Rectal smooth muscle tissue (tissue), 1 donor: ENCODE data around the gene ALDH7A1.

Experiments used
- H3K27ac ChIP-seq: one replicate; pipeline ENCODE4 v1.7.0; 2013; ENCODE audit warnings: low read depth, low read length, inconsistent platforms
- H3K27me3 ChIP-seq: one replicate; pipeline ENCODE4 v1.7.0; 2013; ENCODE audit warnings: low read length; ENCODE audit not compliant: control insufficient read depth, insufficient read depth
- H3K36me3 ChIP-seq: one replicate; pipeline ENCODE4 v1.7.0; 2013; ENCODE audit warnings: low read length; ENCODE audit not compliant: control insufficient read depth, insufficient read depth
- H3K4me1 ChIP-seq: one replicate; pipeline ENCODE4 v1.7.0; 2013; ENCODE audit warnings: low read length; ENCODE audit not compliant: control insufficient read depth, insufficient read depth
- H3K4me3 ChIP-seq: one replicate; pipeline ENCODE4 v1.7.0; 2013; ENCODE audit warnings: low read length
- H3K9ac ChIP-seq: one replicate; pipeline ENCODE4 v1.7.0; 2013; ENCODE audit warnings: low read length

ALDH7A1 gene

GRCh38 chr5:126543660-126544059 is 51.4 kb downstream of the ALDH7A1 start:
- no peak overlapping the region for H3K4me3 ChIP-seq
- H3K27ac ChIP-seq, result no peak overlapping the region
- no peaks in the 10 kb centered on the region for H3K27me3 ChIP-seq
- H3K9ac ChIP-seq, result no peak overlapping the region
- peaks cover 3% of the 10 kb centered on the region for H3K36me3 ChIP-seq
- H3K4me1 ChIP-seq, result peaks cover 4% of the 10 kb centered on the region

GRCh38 chr5:126543009-126543408 is 52.0 kb downstream of the ALDH7A1 start:
- Histone ChIP-seq H3K4me3 (no peak overlapping the region), H3K9ac (no peak overlapping the region), H3K27ac (no peak overlapping the region), H3K4me1 (peaks cover 7% of the 10 kb centered on the region), H3K27me3 (no peaks in the 10 kb centered on the region), H3K36me3 (peaks cover 3% of the 10 kb centered on the region)

- peaks cover 3% of the 10 kb centered on the region for H3K36me3 ChIP-seq
- no peak overlapping the region for H3K4me3 ChIP-seq
- no peak overlapping the region for H3K9ac ChIP-seq
- no peak overlapping the region for H3K27ac ChIP-seq
- H3K4me1 ChIP-seq, result peaks cover 7% of the 10 kb centered on the region
- H3K27me3 ChIP-seq, result no peaks in the 10 kb centered on the region
These were observed 52.6 kb downstream of the ALDH7A1 start for GRCh38 chr5:126542441-126542840.

GRCh38 chr5:126540631-126541030 is 54.4 kb downstream of the ALDH7A1 start:
- H3K36me3 ChIP-seq, result no peaks in the 10 kb centered on the region
- peaks cover 7% of the 10 kb centered on the region for H3K4me1 ChIP-seq
- no peak overlapping the region for H3K4me3 ChIP-seq
- no peak overlapping the region for H3K27ac ChIP-seq
- no peaks in the 10 kb centered on the region for H3K27me3 ChIP-seq
- H3K9ac ChIP-seq, result no peak overlapping the region

- no peak overlapping the region for H3K4me3 ChIP-seq
- no peaks in the 10 kb centered on the region for H3K36me3 ChIP-seq
- peak overlapping the region; percentile 28 for H3K27ac ChIP-seq
- H3K4me1 ChIP-seq, result peaks cover 7% of the 10 kb centered on the region
- H3K27me3 ChIP-seq, result no peaks in the 10 kb centered on the region
- no peak overlapping the region for H3K9ac ChIP-seq
These were observed 56.4 kb downstream of the ALDH7A1 start for GRCh38 chr5:126538579-126538978.

GRCh38 chr5:126536874-126537273 is 58.1 kb downstream of the ALDH7A1 start:
- Histone ChIP-seq H3K4me1 (peaks cover 11% of the 10 kb centered on the region), H3K27me3 (no peaks in the 10 kb centered on the region), H3K4me3 (no peak overlapping the region), H3K9ac (no peak overlapping the region), H3K36me3 (no peaks in the 10 kb centered on the region), H3K27ac (no peak overlapping the region)

GRCh38 chr5:126535856-126536545 is 59.0 kb downstream of the ALDH7A1 start:
- Histone ChIP-seq H3K4me1 (peaks cover 20% of the 10 kb centered on the region), H3K27ac (no peak overlapping the region), H3K9ac (no peak overlapping the region), H3K27me3 (no peaks in the 10 kb centered on the region), H3K4me3 (no peak overlapping the region), H3K36me3 (no peaks in the 10 kb centered on the region)

GRCh38 chr5:126534553-126534952 is 60.5 kb downstream of the ALDH7A1 start:
- H3K36me3 ChIP-seq, result no peaks in the 10 kb centered on the region
- peaks cover 21% of the 10 kb centered on the region for H3K4me1 ChIP-seq
- no peak overlapping the region for H3K4me3 ChIP-seq
- no peaks in the 10 kb centered on the region for H3K27me3 ChIP-seq
- no peak overlapping the region for H3K27ac ChIP-seq
- no peak overlapping the region for H3K9ac ChIP-seq

- peaks cover 15% of the 10 kb centered on the region for H3K4me1 ChIP-seq
- no peak overlapping the region for H3K4me3 ChIP-seq
- no peaks in the 10 kb centered on the region for H3K36me3 ChIP-seq
- no peak overlapping the region for H3K9ac ChIP-seq
- H3K27ac ChIP-seq, result peak overlapping the region; percentile 75
- H3K27me3 ChIP-seq, result no peaks in the 10 kb centered on the region
These were observed 63.4 kb downstream of the ALDH7A1 start for GRCh38 chr5:126531543-126532120.

GRCh38 chr5:126527892-126528291 is 67.1 kb downstream of the ALDH7A1 start:
- H3K4me1 ChIP-seq, result peaks cover 23% of the 10 kb centered on the region
- no peak overlapping the region for H3K4me3 ChIP-seq
- H3K36me3 ChIP-seq, result no peaks in the 10 kb centered on the region
- H3K27ac ChIP-seq, result no peak overlapping the region
- H3K27me3 ChIP-seq, result no peaks in the 10 kb centered on the region
- no peak overlapping the region for H3K9ac ChIP-seq

GRCh38 chr5:126527158-126527557 is 67.9 kb downstream of the ALDH7A1 start:
- Histone ChIP-seq H3K27me3 (no peaks in the 10 kb centered on the region), H3K4me1 (peaks cover 21% of the 10 kb centered on the region), H3K36me3 (no peaks in the 10 kb centered on the region), H3K9ac (no peak overlapping the region), H3K4me3 (no peak overlapping the region), H3K27ac (no peak overlapping the region)

GRCh38 chr5:126526493-126526892 is 68.5 kb downstream of the ALDH7A1 start:
- H3K27me3 ChIP-seq, result no peaks in the 10 kb centered on the region
- peaks cover 15% of the 10 kb centered on the region for H3K4me1 ChIP-seq
- no peak overlapping the region for H3K27ac ChIP-seq
- no peak overlapping the region for H3K4me3 ChIP-seq
- H3K36me3 ChIP-seq, result no peaks in the 10 kb centered on the region
- H3K9ac ChIP-seq, result no peak overlapping the region

- Histone ChIP-seq H3K4me1 (peaks cover 9% of the 10 kb centered on the region), H3K36me3 (no peaks in the 10 kb centered on the region), H3K27me3 (no peaks in the 10 kb centered on the region), H3K9ac (no peak overlapping the region), H3K27ac (peak overlapping the region; percentile 3), H3K4me3 (no peak overlapping the region)
These were observed 69.3 kb downstream of the ALDH7A1 start for GRCh38 chr5:126525630-126526245.
